Mucosa of descending colon (tissue), 3 donors: ENCODE data around the gene ERC1. TPM values are rescaled to one million over a fixed set of nuclear protein-coding genes. Genes with fewer than 3 reads are reported as not detected.
"Not testable (repeated sequence)": the region's sequence is repeated elsewhere in the genome, so short reads cannot be mapped to it uniquely, and the experiment has no call there.

Experiments used
- ATAC-seq: fragments of 200-7000 bp; cut with Tn5 transposase; one replicate; pipeline ENCODE4 v1.9.1; 2020; ENCODE audit warnings: mild to moderate bottlenecking, moderate library complexity
- DNase-seq, 3 donors: peaks; one replicate each; pipeline ENCODE4 v3.0.0-alpha.2; 2020
- H3K36me3 ChIP-seq: fragments of 200-600 bp; one replicate; pipeline ENCODE4 v1.8.0; 2021; ENCODE audit warnings: low read depth, mild to moderate bottlenecking
- H3K4me1 ChIP-seq: fragments of 200-600 bp; one replicate; pipeline ENCODE4 v1.8.0; 2021; ENCODE audit warnings: low read depth, mild to moderate bottlenecking
- H3K4me3 ChIP-seq: fragments of 200-600 bp; one replicate; pipeline ENCODE4 v1.8.0; 2021; ENCODE audit warnings: mild to moderate bottlenecking
- H3K9me3 ChIP-seq: fragments of 200-600 bp; one replicate; pipeline ENCODE4 v1.8.0; 2021; ENCODE audit warnings: mild to moderate bottlenecking
- CTCF ChIP-seq: fragments of 200-600 bp; IDR thresholded peaks from one replicate; pipeline ENCODE4 v1.8.0; 2022; ENCODE audit warnings: antibody characterized with exemption, mild to moderate bottlenecking
- intact Hi-C, 2 donors: fragments of 100-400 bp; cut with DNase I in 1 of 2; cut with micrococcal nuclease in 1 of 2; formaldehyde crosslinking; loops; one replicate each; pipeline versions ENCODE4 v1.11.0 to v1.11.1; 2022; cut with DNase I, micrococcal nuclease
- total RNA-seq, 3 donors: library from RNA; stranded (reverse); fragmentation: NEBNext Ultra II Directional in 2 of 3; extraction: Animal tissue kit (Norgen Biotek cat#: 25700) in 2 of 3; gene quantifications; one replicate each; pipeline versions ENCODE4 v1.2.1 to v1.2.4, GENCODE V29; 2021 to 2023
- donor health status: DM: no; HTN: no; CAD: no; lungs with moderate emphysema.
- donor health status: DM: no; HTN: no; CAD: no.
- donor health status: DM: no; HTN: yes; CAD: no.

Gene ERC1
- total RNA-seq, 3 donors from 2014 or later: 42.6 to 76.3 (median 49.6) TPM

- Histone ChIP-seq H3K36me3 (no peaks in the 10 kb centered on the region), H3K4me3 (no peak overlapping the region), H3K4me1 (no peaks in the 10 kb centered on the region), H3K9me3 (no peaks in the 10 kb centered on the region)
- no peak for ATAC-seq
- no peak for DNase-seq
- no peak for TF ChIP-seq CTCF
- intact Hi-C loops: no loop called here
Measured at GRCh38 chr12:1094714-1095113, 103.7 kb downstream of the ERC1 start.

GRCh38 chr12:1099158-1099557, 108.1 kb downstream of the ERC1 start:
- Histone ChIP-seq H3K4me3 (no peak overlapping the region), H3K4me1 (no peaks in the 10 kb centered on the region), H3K36me3 (no peaks in the 10 kb centered on the region), H3K9me3 (no peaks in the 10 kb centered on the region)
- peak; percentile 98 for ATAC-seq
- no peak for TF ChIP-seq CTCF
- intact Hi-C loops: no loop called here
- DNase-seq: peak in 1 of 3 donors; percentile 51

GRCh38 chr12:1099618-1100017, 108.6 kb downstream of the ERC1 start:
- intact Hi-C loops, ATAC-seq, DNase-seq, H3K4me3 ChIP-seq, H3K4me1 ChIP-seq, H3K36me3 ChIP-seq, H3K9me3 ChIP-seq: not testable (repeated sequence)

GRCh38 chr12:1102115-1102514, 111.1 kb downstream of the ERC1 start:
- no peak for ATAC-seq
- TF ChIP-seq CTCF: no peak
- H3K9me3 ChIP-seq: no peaks in the 10 kb centered on the region
- no peak for DNase-seq
- no peaks in the 10 kb centered on the region for H3K4me1 ChIP-seq
- no peaks in the 10 kb centered on the region for H3K36me3 ChIP-seq
- intact Hi-C loops: no loop called here
- H3K4me3 ChIP-seq: no peak overlapping the region

- Histone ChIP-seq H3K9me3 (no peaks in the 10 kb centered on the region), H3K36me3 (no peaks in the 10 kb centered on the region), H3K4me1 (no peaks in the 10 kb centered on the region), H3K4me3 (no peak overlapping the region)
- intact Hi-C loops: no loop called here
- TF ChIP-seq CTCF: no peak
- DNase-seq (no peak), ATAC-seq (no peak)
Measured at GRCh38 chr12:1102791-1103450, 111.9 kb downstream of the ERC1 start.

GRCh38 chr12:1103632-1104031, 112.6 kb downstream of the ERC1 start:
- no peak for DNase-seq
- TF ChIP-seq CTCF: no peak
- Histone ChIP-seq H3K4me3 (no peak overlapping the region), H3K36me3 (no peaks in the 10 kb centered on the region), H3K4me1 (no peaks in the 10 kb centered on the region), H3K9me3 (no peaks in the 10 kb centered on the region)
- intact Hi-C loops: no loop called here
- ATAC-seq: no peak
